M059J (cell line): ENCODE data around the gene SREBF1. TPM values are rescaled to one million over a fixed set of nuclear protein-coding genes. Genes with fewer than 3 reads are reported as not detected.

ENCODE experiments used
- DNase-seq: peaks from one replicate; pipeline ENCODE4 v3.0.0-alpha.2; 2012; ENCODE audit warnings: low read depth
- total RNA-seq: library from RNA; depleted of rRNA; stranded (reverse); fragments of >200 nt; shearing (Covaris generic); gene quantifications from 2 replicates; pipeline ENCODE4 v1.2.3, GENCODE V29; 2014

Gene SREBF1
- total RNA-seq, 1 experiment from 2014 or later: 57.7 TPM

DNA sequence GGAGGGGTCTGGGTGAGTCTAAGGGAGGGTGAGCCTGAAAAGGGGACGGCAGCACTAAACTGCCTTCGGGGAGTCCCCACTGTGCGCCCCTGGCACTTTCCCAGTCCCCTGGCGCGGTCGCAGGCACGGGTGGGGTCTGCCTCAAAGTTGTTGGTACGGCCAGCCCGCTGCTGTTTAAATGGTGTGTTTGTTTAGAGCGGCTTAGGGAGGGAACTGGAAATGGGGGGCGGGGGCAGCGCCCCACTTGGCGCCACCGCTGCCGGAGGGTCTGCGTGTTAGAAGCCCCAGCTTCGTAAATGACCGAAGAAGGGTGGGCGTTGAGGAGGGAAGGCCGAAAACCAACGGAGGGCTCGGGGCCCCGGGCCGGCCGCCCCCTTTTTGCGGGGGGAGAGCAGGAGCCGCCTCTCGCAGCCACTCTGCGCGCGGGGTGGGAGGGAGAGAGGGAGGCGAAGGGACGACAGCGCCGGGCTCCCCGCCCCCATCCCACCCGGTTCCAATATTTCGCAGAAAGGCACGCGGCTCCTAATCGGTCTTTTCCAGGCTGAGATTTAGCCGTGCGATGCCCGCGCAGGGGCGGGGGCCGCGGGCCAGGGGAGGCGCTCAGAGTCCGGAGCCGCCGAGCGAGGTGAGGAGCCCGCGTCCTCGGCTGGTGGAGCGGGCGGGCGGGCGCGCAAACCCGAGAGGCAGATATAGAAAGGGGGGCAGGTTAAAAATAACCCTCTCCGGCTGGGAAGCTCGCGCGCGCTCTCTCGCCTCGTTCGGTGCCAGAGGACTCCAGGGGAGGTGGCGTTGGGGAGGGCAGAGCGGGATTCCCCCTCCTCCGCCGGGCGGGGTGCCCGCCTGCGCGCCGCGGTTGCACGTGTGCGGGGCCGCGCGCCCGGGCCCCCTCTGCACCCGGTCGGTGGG is 54.9 kb downstream of the SREBF1 start:
- DNase-seq: peak; percentile 71

- DNase-seq: peak; percentile 84
Measured at GRCh38 chr17:17780922-17781590, 55.7 kb downstream of the SREBF1 start.

DNA sequence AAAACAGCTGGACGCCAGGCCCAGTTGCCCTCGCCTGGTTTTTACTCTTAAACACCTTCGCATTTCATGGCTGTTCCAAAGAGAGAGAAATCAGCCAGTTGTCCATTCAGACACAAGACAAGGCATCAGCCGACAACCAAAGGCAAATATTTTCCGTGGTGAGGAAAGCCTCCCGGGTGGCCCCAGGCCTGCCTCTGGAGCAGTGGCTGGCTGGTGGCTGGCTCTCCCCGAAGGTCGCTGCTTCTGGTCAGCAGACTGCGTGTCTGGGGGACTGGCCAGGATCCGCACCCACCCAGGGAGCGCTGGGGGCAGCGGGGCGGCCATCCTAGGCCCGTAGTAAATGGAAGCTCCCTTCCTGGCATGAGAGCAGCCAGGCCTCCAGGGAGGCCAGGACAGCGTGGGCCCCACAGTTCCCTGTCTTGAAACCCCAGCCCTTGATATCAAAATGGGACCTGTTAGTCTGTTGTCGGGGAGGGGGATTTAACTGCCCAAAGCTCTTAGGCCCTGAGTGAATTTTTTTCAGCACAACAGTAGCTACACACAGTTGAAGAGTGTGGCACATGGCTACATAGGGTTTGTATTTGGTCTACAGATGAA is 57.7 kb downstream of the SREBF1 start:
- DNase-seq: no peak

GRCh38 chr17:17778308-17779014 is 58.3 kb downstream of the SREBF1 start:
- no peak for DNase-seq

- DNase-seq: no peak
Measured at GRCh38 chr17:17776889-17777288, 59.9 kb downstream of the SREBF1 start.

GRCh38 chr17:17774009-17774881 is 62.5 kb downstream of the SREBF1 start:
- DNase-seq: peak; percentile 52

- DNase-seq: no peak
Measured at GRCh38 chr17:17772231-17772630, 64.6 kb downstream of the SREBF1 start.

GRCh38 chr17:17771498-17772201 is 65.1 kb downstream of the SREBF1 start:
- no peak for DNase-seq

- no peak for DNase-seq
Measured at GRCh38 chr17:17770632-17771044, 66.1 kb downstream of the SREBF1 start.

GRCh38 chr17:17769869-17770631 is 66.7 kb downstream of the SREBF1 start:
- DNase-seq: no peak

DNA sequence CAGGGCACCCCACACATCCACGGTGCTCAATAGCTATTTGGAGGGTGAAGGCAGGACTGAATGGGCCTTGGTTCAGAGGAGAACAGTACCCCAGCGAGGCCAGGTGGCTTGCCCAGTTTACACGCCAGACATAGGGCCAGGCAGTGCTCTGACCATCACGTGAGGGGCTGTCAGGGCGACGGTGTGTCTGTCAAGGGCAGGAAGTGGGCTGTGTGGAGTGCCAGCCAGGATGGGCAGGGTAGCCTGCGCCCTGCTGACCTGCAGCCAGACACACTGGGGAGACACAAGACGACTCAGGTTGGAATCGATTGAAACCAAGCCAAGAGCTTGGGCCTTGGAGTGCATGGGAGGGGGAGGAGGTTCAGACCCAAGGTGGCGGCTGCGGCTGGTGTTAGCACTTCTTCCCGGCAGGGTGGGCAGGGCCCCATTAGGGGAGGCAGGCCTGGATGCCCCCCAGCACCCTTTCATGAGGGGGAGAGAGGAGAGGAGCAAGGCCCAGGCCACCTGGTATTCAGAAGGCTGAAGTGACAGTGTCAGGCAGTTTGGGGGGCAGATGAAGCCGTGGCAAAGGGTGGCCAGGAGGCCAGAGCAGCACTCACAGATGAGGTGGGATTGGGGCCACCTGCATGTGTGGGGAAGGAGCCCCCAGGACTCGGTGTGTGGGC is 68.2 kb downstream of the SREBF1 start:
- DNase-seq: no peak

- DNase-seq: no peak
Measured at GRCh38 chr17:17767887-17768418, 68.8 kb downstream of the SREBF1 start.

- no peak for DNase-seq
Measured at GRCh38 chr17:17767154-17767869, 69.5 kb downstream of the SREBF1 start.

- DNase-seq: no peak
Measured at GRCh38 chr17:17766744-17767120, 70.1 kb downstream of the SREBF1 start.

DNA sequence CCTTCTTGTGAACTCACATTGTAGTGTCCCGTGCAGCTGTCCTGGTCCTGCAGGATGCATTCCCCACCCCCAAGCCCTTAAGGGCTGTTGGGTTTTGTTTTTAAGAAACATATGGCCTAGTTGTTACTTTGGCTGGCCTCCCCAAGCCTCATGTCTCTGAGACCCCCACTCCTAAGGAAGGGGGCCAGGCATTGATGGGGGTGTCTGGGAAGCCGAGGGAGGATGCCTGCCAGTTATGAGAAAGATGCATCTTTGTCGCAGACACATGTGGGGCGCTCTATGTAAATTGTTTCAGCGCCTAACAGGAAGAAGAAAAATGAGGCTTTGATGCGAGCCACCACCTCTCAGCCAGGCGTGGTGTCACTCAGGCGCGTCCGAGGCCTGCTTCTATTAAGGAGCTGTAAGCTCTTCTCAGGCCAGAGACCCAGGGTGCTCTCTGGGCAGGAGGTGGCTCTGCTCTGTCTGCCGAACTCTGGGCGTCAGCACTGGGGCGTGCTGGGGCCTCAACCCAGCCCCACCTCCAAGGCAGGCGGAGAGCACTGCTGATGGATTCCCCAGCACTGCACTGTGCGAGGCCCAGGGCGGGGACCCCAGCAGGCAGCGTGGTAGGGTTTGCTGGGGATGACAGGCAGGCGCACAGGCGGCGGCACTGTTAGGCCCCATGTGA is 70.6 kb downstream of the SREBF1 start:
- no peak for DNase-seq

- no peak for DNase-seq
Measured at GRCh38 chr17:17765359-17766076, 71.3 kb downstream of the SREBF1 start.

GRCh38 chr17:17763734-17764133 is 73.1 kb downstream of the SREBF1 start:
- DNase-seq: no peak
